H9 (cell line): ENCODE data around the gene DNAJB6. TPM values are rescaled to one million over a fixed set of nuclear protein-coding genes. Genes with fewer than 3 reads are reported as not detected.
A peak's percentile ranks its signal among the peaks of the same experiment; 100 is the strongest.

Experiments used
- DNase-seq: peaks from one replicate; pipeline ENCODE4 v3.0.0-alpha.2; 2017
- H2AFZ ChIP-seq: one replicate; pipeline ENCODE4 v1.6.1; 2013; ENCODE audit warnings: mild to moderate bottlenecking, low read length, control low read depth, moderate library complexity
- H2AK5ac ChIP-seq: 2 replicates; pipeline ENCODE4 v1.6.1; 2013; ENCODE audit warnings: low read length, control low read depth, mixed read lengths; ENCODE audit not compliant: insufficient read length
- H2BK120ac ChIP-seq: one replicate; pipeline ENCODE4 v1.6.1; 2013; ENCODE audit warnings: low read depth, mild to moderate bottlenecking, low read length, control low read depth, inconsistent platforms; ENCODE audit not compliant: poor library complexity, severe bottlenecking
- H2BK12ac ChIP-seq: 2 replicates; pipeline ENCODE4 v1.6.1; 2013; ENCODE audit warnings: low read length, control low read depth, mixed read lengths, low read depth; ENCODE audit not compliant: insufficient read length
- H2BK15ac ChIP-seq: 2 replicates; pipeline ENCODE4 v1.6.1; 2013; ENCODE audit warnings: low read depth, low read length, control low read depth
- H2BK20ac ChIP-seq: one replicate; pipeline ENCODE4 v1.6.1; 2013; ENCODE audit warnings: low read depth, mild to moderate bottlenecking, low read length, control low read depth, inconsistent platforms; ENCODE audit not compliant: poor library complexity, severe bottlenecking
- H2BK5ac ChIP-seq: 2 replicates; pipeline ENCODE4 v1.6.1; 2013; ENCODE audit warnings: low read length, control low read depth, mixed read lengths; ENCODE audit not compliant: insufficient read length
- H3K14ac ChIP-seq: 2 replicates; pipeline ENCODE4 v1.6.1; 2013; ENCODE audit warnings: low read length, control low read depth; ENCODE audit not compliant: insufficient read depth
- H3K18ac ChIP-seq: 2 replicates; pipeline ENCODE4 v1.6.1; 2013; ENCODE audit warnings: low read depth, mild to moderate bottlenecking, mixed read lengths, low read length, control low read depth; ENCODE audit not compliant: insufficient read length
- H3K23ac ChIP-seq: 2 replicates; pipeline ENCODE4 v1.6.1; 2013; ENCODE audit warnings: low read length, control low read depth, mixed read lengths, low read depth; ENCODE audit not compliant: insufficient read length
- H3K23me2 ChIP-seq: 2 replicates; pipeline ENCODE4 v1.6.1; 2013; ENCODE audit warnings: low read depth, mild to moderate bottlenecking, mixed read lengths, low read length, control low read depth; ENCODE audit not compliant: insufficient read length, poor library complexity, severe bottlenecking
- H3K27ac ChIP-seq: 2 replicates; pipeline ENCODE4 v1.5.1; 2013; ENCODE audit warnings: low read length, control low read depth, mixed read lengths, low read depth; ENCODE audit not compliant: insufficient read length
- H3K27me3 ChIP-seq: 2 replicates; pipeline ENCODE4 v1.6.1; 2013; ENCODE audit warnings: low read length, control low read depth, inconsistent platforms; ENCODE audit not compliant: insufficient read depth
- H3K4ac ChIP-seq: 2 replicates; pipeline ENCODE4 v1.6.1; 2013; ENCODE audit warnings: low read depth, mild to moderate bottlenecking, control low read depth, inconsistent platforms, low read length, moderate library complexity
- H3K4me1 ChIP-seq: 2 replicates; pipeline ENCODE4 v1.6.1; 2013; ENCODE audit warnings: low read length, control low read depth, inconsistent platforms; ENCODE audit not compliant: insufficient read depth
- H3K4me2 ChIP-seq: 2 replicates; pipeline ENCODE4 v1.6.1; 2013; ENCODE audit warnings: low read length, control low read depth, mixed read lengths; ENCODE audit not compliant: insufficient read length, insufficient read depth
- H3K56ac ChIP-seq: 2 replicates; pipeline ENCODE4 v1.6.1; 2013; ENCODE audit warnings: low read depth, mild to moderate bottlenecking, mixed read lengths, low read length, control low read depth; ENCODE audit not compliant: insufficient read length
- H3K79me1 ChIP-seq: 2 replicates; pipeline ENCODE4 v1.6.1; 2013; ENCODE audit warnings: low read depth, mild to moderate bottlenecking, moderate library complexity, low read length, control low read depth, inconsistent platforms; ENCODE audit not compliant: insufficient read depth, poor library complexity, severe bottlenecking
- H3K79me2 ChIP-seq: 2 replicates; pipeline ENCODE4 v1.6.1; 2013; ENCODE audit warnings: low read length, control low read depth, inconsistent platforms; ENCODE audit not compliant: insufficient read depth
- H3K9ac ChIP-seq: 2 replicates; pipeline ENCODE4 v1.6.1; 2013; ENCODE audit warnings: low read length, control low read depth, mixed read lengths; ENCODE audit not compliant: insufficient read length; ENCODE audit errors: extremely low read depth
- H3K9me3 ChIP-seq: one replicate; pipeline ENCODE4 v1.6.1; 2013; ENCODE audit warnings: low read depth, low read length, inconsistent platforms; ENCODE audit not compliant: control insufficient read depth
- H3T11ph ChIP-seq: one replicate; pipeline ENCODE4 v1.6.1; 2013; ENCODE audit warnings: mild to moderate bottlenecking, low read length, control low read depth, inconsistent platforms
- H4K20me1 ChIP-seq: one replicate; pipeline ENCODE4 v1.6.1; 2013; ENCODE audit not compliant: control insufficient read depth, insufficient read length, insufficient read depth
- H4K5ac ChIP-seq: 2 replicates; pipeline ENCODE4 v1.6.1; 2013; ENCODE audit warnings: low read depth, mild to moderate bottlenecking, mixed read lengths, low read length, control low read depth; ENCODE audit not compliant: insufficient read length
- H4K8ac ChIP-seq: replicated peaks from 2 replicates; pipeline ENCODE4 v1.6.1; 2013; ENCODE audit warnings: low read length, control low read depth, mixed read lengths, low read depth; ENCODE audit not compliant: insufficient read length
- H4K91ac ChIP-seq: 2 replicates; pipeline ENCODE4 v1.6.1; 2013; ENCODE audit warnings: low read depth, mild to moderate bottlenecking, moderate library complexity, mixed read lengths, low read length, control low read depth; ENCODE audit not compliant: insufficient read length
- H3K27ac Mint-ChIP-seq, 3 experiments: 2 replicates in 2 of 3; 3 replicates in 1 of 3; pipeline ENCODE4 v1.8.0; 2020 to 2021; ENCODE audit warnings: mixed read lengths in 3 of 3, mild to moderate bottlenecking in 1 of 3, moderate library complexity in 1 of 3
- H3K27me3 Mint-ChIP-seq: 2 replicates; pipeline ENCODE4 v1.8.0; 2021; ENCODE audit warnings: low read depth, mild to moderate bottlenecking, moderate library complexity, mixed read lengths
- H3K36me3 Mint-ChIP-seq, 3 experiments: 2 replicates in 2 of 3; 3 replicates in 1 of 3; pipeline ENCODE4 v1.8.0; 2020 to 2021; ENCODE audit warnings: low read depth in 3 of 3, mixed read lengths in 3 of 3; ENCODE audit not compliant: insufficient read depth in 1 of 3
- H3K4me1 Mint-ChIP-seq, 2 experiments: 2 replicates each; pipeline ENCODE4 v1.8.0; 2020; ENCODE audit warnings: mixed read lengths in 2 of 2
- H3K4me3 Mint-ChIP-seq, 2 experiments: 2 replicates in 1 of 2; 3 replicates in 1 of 2; pipeline ENCODE4 v1.8.0; 2020 to 2021; ENCODE audit warnings: mild to moderate bottlenecking in 2 of 2, mixed read lengths in 2 of 2, moderate library complexity in 1 of 2
- H3K9me3 Mint-ChIP-seq, 2 experiments: 2 replicates in 1 of 2; 3 replicates in 1 of 2; pipeline ENCODE4 v1.8.0; 2020; ENCODE audit warnings: mild to moderate bottlenecking in 2 of 2, mixed read lengths in 2 of 2, moderate library complexity in 1 of 2
- WGBS: extraction: QIAGEN DNeasy Blood & Tissue Kit; methylation state at CpG from one replicate; pipeline ENCODE4 v1.1.7; 2013; ENCODE audit warnings: missing lambda C conversion rate, low lambda C conversion rate, mixed read lengths; ENCODE audit not compliant: insufficient read length; ENCODE audit errors: extremely low coverage; 5-methylcytosine and 5-hydroxymethylcytosine counted together
- total RNA-seq: library from RNA; stranded (reverse); gene quantifications from 2 replicates; pipeline ENCODE4 v1.2.1, GENCODE V29; 2021
- TF ChIP-seq, protein P1 (sequence below): fragments of 200-600 bp; sonication (generic); conservative IDR thresholded peaks from 3 replicates; pipeline ENCODE4 v1.8.0; 2021; ENCODE audit warnings: antibody characterized with exemption, mild to moderate bottlenecking

The DNAJB6 gene
- total RNA-seq, 1 experiment from 2014 or later, result 215 TPM

- TF ChIP-seq, protein P1, sequence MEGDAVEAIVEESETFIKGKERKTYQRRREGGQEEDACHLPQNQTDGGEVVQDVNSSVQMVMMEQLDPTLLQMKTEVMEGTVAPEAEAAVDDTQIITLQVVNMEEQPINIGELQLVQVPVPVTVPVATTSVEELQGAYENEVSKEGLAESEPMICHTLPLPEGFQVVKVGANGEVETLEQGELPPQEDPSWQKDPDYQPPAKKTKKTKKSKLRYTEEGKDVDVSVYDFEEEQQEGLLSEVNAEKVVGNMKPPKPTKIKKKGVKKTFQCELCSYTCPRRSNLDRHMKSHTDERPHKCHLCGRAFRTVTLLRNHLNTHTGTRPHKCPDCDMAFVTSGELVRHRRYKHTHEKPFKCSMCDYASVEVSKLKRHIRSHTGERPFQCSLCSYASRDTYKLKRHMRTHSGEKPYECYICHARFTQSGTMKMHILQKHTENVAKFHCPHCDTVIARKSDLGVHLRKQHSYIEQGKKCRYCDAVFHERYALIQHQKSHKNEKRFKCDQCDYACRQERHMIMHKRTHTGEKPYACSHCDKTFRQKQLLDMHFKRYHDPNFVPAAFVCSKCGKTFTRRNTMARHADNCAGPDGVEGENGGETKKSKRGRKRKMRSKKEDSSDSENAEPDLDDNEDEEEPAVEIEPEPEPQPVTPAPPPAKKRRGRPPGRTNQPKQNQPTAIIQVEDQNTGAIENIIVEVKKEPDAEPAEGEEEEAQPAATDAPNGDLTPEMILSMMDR, result no peak
- Histone ChIP-seq H3K79me2 (no peaks in the 10 kb centered on the region; the same call in 1 of the 2 replicates), H3K79me1 (peaks cover 7% of the 10 kb centered on the region), H3K27me3 (no peaks in the 10 kb centered on the region), H3K23me2 (no peaks in the 10 kb centered on the region), H2BK15ac (no peak overlapping the region), H3K27ac (no peak overlapping the region), H4K91ac (no peak overlapping the region), H2AFZ (no peak overlapping the region), H3K18ac (no peak overlapping the region), H3T11ph (no peak overlapping the region), H2BK120ac (no peak overlapping the region), H3K23ac (no peak overlapping the region), H4K8ac (no peak overlapping the region), H3K14ac (no peak overlapping the region), H2AK5ac (no peak overlapping the region), H2BK5ac (no peak overlapping the region), H3K4ac (no peak overlapping the region), H3K9ac (no peak overlapping the region), H3K9me3 (no peaks in the 10 kb centered on the region), H4K5ac (no peak overlapping the region), H3K56ac (no peak overlapping the region), H2BK20ac (no peak overlapping the region), H3K4me1 (no peaks in the 10 kb centered on the region), H4K20me1 (no peaks in the 10 kb centered on the region), H2BK12ac (no peak overlapping the region), H3K4me2 (no peak overlapping the region)
- H3K27me3 Mint-ChIP-seq, result no peaks in the 10 kb centered on the region
- H3K4me1 Mint-ChIP-seq, result peaks cover 23 to 31% of the 10 kb centered on the region in 2 experiments
- WGBS, result no CpG with 5 or more reads among the region's 16 CpGs
- peaks cover 29 to 59% (median 45%) of the 10 kb centered on the region in 3 experiments for H3K36me3 Mint-ChIP-seq
- H3K9me3 Mint-ChIP-seq, result no peaks in the 10 kb centered on the region
- H3K27ac Mint-ChIP-seq, result peak overlapping the region in 2 of 3 experiments; percentile 55 to 89; a peak in 3 of 7 replicates
- DNase-seq, result no peak
- H3K4me3 Mint-ChIP-seq, result no peak overlapping the region
Observed at GRCh38 chr7:157415486-157415885, 78.7 kb downstream of the DNAJB6 start.
